HCT116 (cell line): ENCODE measurements around the gene ARHGEF3. TPM values are rescaled to one million over a fixed set of nuclear protein-coding genes. Genes with fewer than 3 reads are reported as not detected.

Source experiments
- ATAC-seq: fragments of 200-7000 bp; cut with Tn5 transposase; 2 replicates; pipeline ENCODE4 v1.9.1; 2020; ENCODE audit warnings: mild to moderate bottlenecking, moderate library complexity
- BruUV-seq: library from RNA; stranded (reverse); fragments of 400-500 nt; replicated peaks from 2 replicates; lab custom pipeline; 2021; lab: Mats Ljungman, UMichigan
- CTCF ChIA-PET: fragments of 300-600 bp; sonication (Branson Sonifier 250); formaldehyde crosslinking; loops from one replicate; lab custom pipeline; 2021; ENCODE audit warnings: antibody characterized with exemption; lab: Charles Lee
- POLR2A ChIA-PET: fragments of 300-600, 350-600 bp; sonication (Branson Sonifier 250); formaldehyde crosslinking; loops from one replicate; lab custom pipeline; 2021; ENCODE audit warnings: antibody characterized with exemption; lab: Charles Lee
- RAD21 ChIA-PET, 2 experiments: fragments of 300-600 bp; sonication (Branson Sonifier 250); formaldehyde crosslinking; loops; one replicate each; lab custom pipeline; 2023; ENCODE audit warnings: low total read pairs in 2 of 2; ENCODE audit not compliant: uncharacterized antibody in 2 of 2, unreplicated experiment in 2 of 2, low non-redundant PET in 1 of 2; lab: Charles Lee
- DNase-seq: peaks from one replicate; pipeline ENCODE4 v3.0.0-alpha.2; 2010; ENCODE audit warnings: low read depth, low spot score
- H2AFZ ChIP-seq: fragments of 200-600 bp; shearing (Covaris generic), sonication (generic); 2 replicates; pipeline ENCODE4 v1.6.1; 2017; ENCODE audit warnings: low read depth, mixed run types, mixed read lengths, antibody characterized with exemption, low read length; ENCODE audit not compliant: poor library complexity, severe bottlenecking
- H3K27ac ChIP-seq: 2 replicates; pipeline ENCODE4 v1.5.1; 2012; ENCODE audit warnings: low read depth, low read length
- H3K27me3 ChIP-seq: fragments of 200-600 bp; sonication (generic); 2 replicates; pipeline ENCODE4 v1.6.1; 2016; ENCODE audit warnings: mixed run types, low read length, mixed read lengths; ENCODE audit not compliant: insufficient read depth
- H3K36me3 ChIP-seq, 2 experiments: fragments of 200-500 bp in 1 of 2; fragments of 200-600 bp in 1 of 2; sonication (Bioruptor generic) in 1 of 2; sonication (generic) in 1 of 2; 2 replicates each; pipeline versions ENCODE4 v1.5.1 to v1.6.1; 2014 to 2016; ENCODE audit warnings: low read length in 2 of 2, inconsistent platforms in 1 of 2, mixed read lengths in 1 of 2, mixed run types in 1 of 2; ENCODE audit not compliant: insufficient read depth in 2 of 2, control insufficient read depth in 1 of 2
- H3K4me1 ChIP-seq, 2 experiments: fragments of 200-600 bp in 1 of 2; sonication (generic) in 1 of 2; 2 replicates each; pipeline versions ENCODE4 v1.5.1 to v1.6.1; 2012 to 2017; ENCODE audit warnings: low read length in 2 of 2, inconsistent platforms in 1 of 2, mild to moderate bottlenecking in 1 of 2, mixed read lengths in 1 of 2, mixed run types in 1 of 2, moderate library complexity in 1 of 2; ENCODE audit not compliant: insufficient read depth in 2 of 2, control insufficient read depth in 1 of 2
- H3K4me2 ChIP-seq: fragments of 200-600 bp; sonication (generic); 2 replicates; pipeline ENCODE4 v1.6.1; 2017; ENCODE audit warnings: mixed run types, low read length, mixed read lengths
- H3K4me3 ChIP-seq, 2 experiments: fragments of 200-600 bp in 1 of 2; sonication (generic) in 1 of 2; replicated peaks in 1 of 2; 2 replicates each; pipeline ENCODE4 v1.5.1; 2011 to 2016; ENCODE audit warnings: low read length in 2 of 2, control low read depth in 1 of 2, low read depth in 1 of 2, mild to moderate bottlenecking in 1 of 2, mixed read lengths in 1 of 2, mixed run types in 1 of 2
- H3K79me2 ChIP-seq: fragments of 200-600 bp; sonication (generic); 2 replicates; pipeline ENCODE4 v1.6.1; 2017; ENCODE audit warnings: mild to moderate bottlenecking, mixed run types, low read length, moderate library complexity, mixed read lengths; ENCODE audit not compliant: insufficient read depth
- H3K9ac ChIP-seq: fragments of 200-600 bp; sonication (generic); 2 replicates; pipeline ENCODE4 v1.6.1; 2016; ENCODE audit warnings: low read length, mixed read lengths
- H3K9me2 ChIP-seq: fragments of 200-600 bp; sonication (generic), shearing (Covaris generic); 2 replicates; pipeline ENCODE4 v1.6.1; 2017; ENCODE audit warnings: mixed run types, mild to moderate bottlenecking, moderate library complexity; ENCODE audit not compliant: insufficient read depth
- H3K9me3 ChIP-seq, 2 experiments: fragments of 200-500 bp in 1 of 2; fragments of 200-600 bp in 1 of 2; sonication (Bioruptor generic) in 1 of 2; sonication (generic) in 1 of 2; 2 replicates each; pipeline ENCODE4 v1.6.1; 2014 to 2017; ENCODE audit warnings: low read length in 2 of 2, mixed read lengths in 2 of 2, inconsistent platforms in 1 of 2, low read depth in 1 of 2, mild to moderate bottlenecking in 1 of 2, mixed run types in 1 of 2, moderate library complexity in 1 of 2; ENCODE audit not compliant: control insufficient read depth in 1 of 2, insufficient read depth in 1 of 2
- H4K20me1 ChIP-seq: fragments of 200-600 bp; sonication (generic), shearing (Covaris generic); 2 replicates; pipeline ENCODE4 v1.6.1; 2017; ENCODE audit warnings: mixed run types, mild to moderate bottlenecking, moderate library complexity; ENCODE audit not compliant: insufficient read depth
- CBX3 ChIP-seq: IDR thresholded peaks from 2 replicates; pipeline ENCODE4 v1.6.1; 2012; ENCODE audit warnings: low read depth
- CEBPB ChIP-seq: IDR thresholded peaks from 2 replicates; pipeline ENCODE4 v1.6.1; 2012; ENCODE audit warnings: low read depth
- EGR1 ChIP-seq: IDR thresholded peaks from 2 replicates; pipeline ENCODE4 v1.6.1; 2012; ENCODE audit warnings: low read depth
- ELF1 ChIP-seq: IDR thresholded peaks from 2 replicates; pipeline ENCODE4 v1.6.1; 2012; ENCODE audit warnings: low read depth, borderline replicate concordance
- EZH2phosphoT487 ChIP-seq: fragments of 200-600 bp; IDR thresholded peaks from 2 replicates; pipeline ENCODE4 v1.6.1; 2018; ENCODE audit warnings: antibody characterized with exemption, borderline replicate concordance
- FOSL1 ChIP-seq: IDR thresholded peaks from 2 replicates; pipeline ENCODE4 v1.6.1; 2012; ENCODE audit warnings: low read depth
- JUND ChIP-seq: IDR thresholded peaks from 2 replicates; pipeline ENCODE4 v1.6.1; 2012
- POLR2AphosphoS5 ChIP-seq: IDR thresholded peaks from 2 replicates; pipeline ENCODE4 v1.6.1; 2011; ENCODE audit warnings: mild to moderate bottlenecking, low read depth, low read length, moderate library complexity
- RAD21 ChIP-seq: IDR thresholded peaks from 2 replicates; pipeline ENCODE4 v1.6.1; 2012; ENCODE audit warnings: low read depth, mild to moderate bottlenecking
- SP1 ChIP-seq: IDR thresholded peaks from 2 replicates; pipeline ENCODE4 v1.6.1; 2012; ENCODE audit warnings: low read depth
- SRF ChIP-seq: IDR thresholded peaks from 2 replicates; pipeline ENCODE4 v1.6.1; 2012; ENCODE audit warnings: low read depth
- TCF7L2 ChIP-seq: IDR thresholded peaks from 2 replicates; pipeline ENCODE4 v1.7.0; 2011; ENCODE audit warnings: borderline replicate concordance, inconsistent platforms; ENCODE audit not compliant: insufficient read depth, insufficient read length; ENCODE audit errors: extremely low read depth
- YY1 ChIP-seq: IDR thresholded peaks from 2 replicates; pipeline ENCODE4 v1.6.1; 2011; ENCODE audit warnings: low read length, low read depth, moderate library complexity, mild to moderate bottlenecking; ENCODE audit not compliant: insufficient replicate concordance; ENCODE audit errors: extremely low read depth
- ZBTB33 ChIP-seq: IDR thresholded peaks from 2 replicates; pipeline ENCODE4 v1.6.1; 2011; ENCODE audit warnings: mild to moderate bottlenecking, low read length, moderate library complexity; ENCODE audit not compliant: insufficient replicate concordance; ENCODE audit errors: extremely low read depth
- ZFX ChIP-seq: fragments of 450-650 bp; IDR thresholded peaks from 2 replicates; pipeline ENCODE4 v1.6.1; 2017
- ZNF274 ChIP-seq: fragments of 200-500 bp; sonication (Bioruptor generic); IDR thresholded peaks from 2 replicates; pipeline ENCODE4 v1.6.1; 2014; ENCODE audit warnings: mild to moderate bottlenecking, low read depth, low read length, inconsistent platforms
- intact Hi-C: fragments of 100-400 bp; cut with micrococcal nuclease; formaldehyde crosslinking; loops from 2 replicates; pipeline ENCODE4 v1.10.0; 2022
- total RNA-seq: library from RNA; stranded (reverse); gene quantifications from one replicate; pipeline ENCODE4 v1.2.1, GENCODE V29; 2021; ENCODE audit not compliant: unreplicated experiment
- TF ChIP-seq, protein P1 (sequence below), 3 experiments: fragments of 200-600 bp in 1 of 3; sonication (generic) in 1 of 3; IDR thresholded peaks in 2 of 3; conservative IDR thresholded peaks in 1 of 3; 2 replicates each; pipeline ENCODE4 v1.5.1; 2012 to 2017; ENCODE audit warnings: low read depth in 2 of 3, low read length in 2 of 3, antibody characterized with exemption in 1 of 3, borderline replicate concordance in 1 of 3, control low read depth in 1 of 3, mild to moderate bottlenecking in 1 of 3, mixed read lengths in 1 of 3, mixed run types in 1 of 3, moderate library complexity in 1 of 3; ENCODE audit not compliant: insufficient read depth in 1 of 3
- TF ChIP-seq, protein P2 (sequence below): IDR thresholded peaks from 2 replicates; pipeline ENCODE4 v1.6.1; 2012
- TF ChIP-seq, protein P3 (sequence below): IDR thresholded peaks from 2 replicates; pipeline ENCODE4 v1.6.1; 2012; ENCODE audit warnings: low read depth

The ARHGEF3 gene
- total RNA-seq, 1 experiment from 2014 or later: 18.1 TPM

- Histone ChIP-seq H3K27me3 (no peaks in the 10 kb centered on the region), H3K9ac (no peak overlapping the region), H4K20me1 (no peaks in the 10 kb centered on the region), H3K4me1 (peaks cover 11 to 19% of the 10 kb centered on the region in 2 experiments; a peak in 3 of 4 replicates), H3K4me2 (no peak overlapping the region), H3K9me2 (no peaks in the 10 kb centered on the region), H3K27ac (no peak overlapping the region), H3K79me2 (no peaks in the 10 kb centered on the region), H3K36me3 (no peaks in the 10 kb centered on the region), H2AFZ (no peak overlapping the region)
- ChIA-PET POLR2A (no interaction called here), RAD21 (no interaction called here)
- DNase-seq: no peak
- ATAC-seq: no peak
- TF ChIP-seq TCF7L2 (no peak), SRF (no peak), CEBPB (no peak), EGR1 (no peak), ZBTB33 (no peak), EZH2phosphoT487 (no peak), ELF1 (no peak), JUND (no peak), CBX3 (no peak), FOSL1 (no peak), SP1 (no peak), ZFX (no peak), RAD21 (no peak), ZNF274 (no peak), YY1 (no peak), POLR2AphosphoS5 (no peak)
- TF ChIP-seq, protein P1, sequence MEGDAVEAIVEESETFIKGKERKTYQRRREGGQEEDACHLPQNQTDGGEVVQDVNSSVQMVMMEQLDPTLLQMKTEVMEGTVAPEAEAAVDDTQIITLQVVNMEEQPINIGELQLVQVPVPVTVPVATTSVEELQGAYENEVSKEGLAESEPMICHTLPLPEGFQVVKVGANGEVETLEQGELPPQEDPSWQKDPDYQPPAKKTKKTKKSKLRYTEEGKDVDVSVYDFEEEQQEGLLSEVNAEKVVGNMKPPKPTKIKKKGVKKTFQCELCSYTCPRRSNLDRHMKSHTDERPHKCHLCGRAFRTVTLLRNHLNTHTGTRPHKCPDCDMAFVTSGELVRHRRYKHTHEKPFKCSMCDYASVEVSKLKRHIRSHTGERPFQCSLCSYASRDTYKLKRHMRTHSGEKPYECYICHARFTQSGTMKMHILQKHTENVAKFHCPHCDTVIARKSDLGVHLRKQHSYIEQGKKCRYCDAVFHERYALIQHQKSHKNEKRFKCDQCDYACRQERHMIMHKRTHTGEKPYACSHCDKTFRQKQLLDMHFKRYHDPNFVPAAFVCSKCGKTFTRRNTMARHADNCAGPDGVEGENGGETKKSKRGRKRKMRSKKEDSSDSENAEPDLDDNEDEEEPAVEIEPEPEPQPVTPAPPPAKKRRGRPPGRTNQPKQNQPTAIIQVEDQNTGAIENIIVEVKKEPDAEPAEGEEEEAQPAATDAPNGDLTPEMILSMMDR (IDR thresholded peaks at IDR 0.05 in 2 of 3, conservative IDR thresholded peaks at IDR 0.05 in 1 of 3; ENCODE audit: borderline replicate concordance in 1 of 3, insufficient read depth in 1 of 3, low read depth in 2 of 3, low read length in 2 of 3): no peak
- TF ChIP-seq, protein P2, sequence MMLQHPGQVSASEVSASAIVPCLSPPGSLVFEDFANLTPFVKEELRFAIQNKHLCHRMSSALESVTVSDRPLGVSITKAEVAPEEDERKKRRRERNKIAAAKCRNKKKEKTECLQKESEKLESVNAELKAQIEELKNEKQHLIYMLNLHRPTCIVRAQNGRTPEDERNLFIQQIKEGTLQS: no peak
- TF ChIP-seq, protein P3, sequence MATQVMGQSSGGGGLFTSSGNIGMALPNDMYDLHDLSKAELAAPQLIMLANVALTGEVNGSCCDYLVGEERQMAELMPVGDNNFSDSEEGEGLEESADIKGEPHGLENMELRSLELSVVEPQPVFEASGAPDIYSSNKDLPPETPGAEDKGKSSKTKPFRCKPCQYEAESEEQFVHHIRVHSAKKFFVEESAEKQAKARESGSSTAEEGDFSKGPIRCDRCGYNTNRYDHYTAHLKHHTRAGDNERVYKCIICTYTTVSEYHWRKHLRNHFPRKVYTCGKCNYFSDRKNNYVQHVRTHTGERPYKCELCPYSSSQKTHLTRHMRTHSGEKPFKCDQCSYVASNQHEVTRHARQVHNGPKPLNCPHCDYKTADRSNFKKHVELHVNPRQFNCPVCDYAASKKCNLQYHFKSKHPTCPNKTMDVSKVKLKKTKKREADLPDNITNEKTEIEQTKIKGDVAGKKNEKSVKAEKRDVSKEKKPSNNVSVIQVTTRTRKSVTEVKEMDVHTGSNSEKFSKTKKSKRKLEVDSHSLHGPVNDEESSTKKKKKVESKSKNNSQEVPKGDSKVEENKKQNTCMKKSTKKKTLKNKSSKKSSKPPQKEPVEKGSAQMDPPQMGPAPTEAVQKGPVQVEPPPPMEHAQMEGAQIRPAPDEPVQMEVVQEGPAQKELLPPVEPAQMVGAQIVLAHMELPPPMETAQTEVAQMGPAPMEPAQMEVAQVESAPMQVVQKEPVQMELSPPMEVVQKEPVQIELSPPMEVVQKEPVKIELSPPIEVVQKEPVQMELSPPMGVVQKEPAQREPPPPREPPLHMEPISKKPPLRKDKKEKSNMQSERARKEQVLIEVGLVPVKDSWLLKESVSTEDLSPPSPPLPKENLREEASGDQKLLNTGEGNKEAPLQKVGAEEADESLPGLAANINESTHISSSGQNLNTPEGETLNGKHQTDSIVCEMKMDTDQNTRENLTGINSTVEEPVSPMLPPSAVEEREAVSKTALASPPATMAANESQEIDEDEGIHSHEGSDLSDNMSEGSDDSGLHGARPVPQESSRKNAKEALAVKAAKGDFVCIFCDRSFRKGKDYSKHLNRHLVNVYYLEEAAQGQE: no peak
- TF ChIP-seq, all 23 proteins: peak for 0
- CTCF ChIA-PET: no interaction called here
- no TSS peak for BruUV-seq
- intact Hi-C loops: no loop called here
- no peak overlapping the region for H3K4me3 ChIP-seq
- no peaks in the 10 kb centered on the region for H3K9me3 ChIP-seq
These were observed 4.8 kb downstream of the ARHGEF3 start for GRCh38 chr3:56796996-56797395.
